ENCODE measurements around the gene KIAA0513. TPM values are rescaled to one million over a fixed set of nuclear protein-coding genes. Genes with fewer than 3 reads are reported as not detected.

KIAA0513 gene
- total and polyA plus RNA-seq, 9 donors: 2.8 to 12.8 (median 7.1) TPM

- H3K4me1 ChIP-seq (ENCODE audit: insufficient read depth): peaks cover 7% of the 10 kb centered on the region
- H3K4me3 ChIP-seq: no peak overlapping the region
- 75 to 82% (median 78%) methylated on average over 16 of the region's 16 CpGs for WGBS, 3 donors
- intact Hi-C loops (cut with DNase I): no loop called here
- no peaks in the 10 kb centered on the region for H3K9me3 ChIP-seq
- H3K36me3 ChIP-seq: no peaks in the 10 kb centered on the region
- no peak for DNase-seq
- TF ChIP-seq CTCF (IDR thresholded peaks at IDR 0.05) (no peak), EP300 (IDR thresholded peaks at IDR 0.05) (no peak), POLR2A (IDR thresholded peaks at IDR 0.05) (no peak)
- no peak overlapping the region for H3K27ac ChIP-seq
- H3K27me3 ChIP-seq: no peaks in the 10 kb centered on the region
Observed at GRCh38 chr16:85089525-85089924, 61.9 kb downstream of the KIAA0513 start.

- Histone ChIP-seq H3K4me1 (ENCODE audit: insufficient read depth) (peaks cover 7% of the 10 kb centered on the region), H3K36me3 (no peaks in the 10 kb centered on the region), H3K27ac (no peak overlapping the region), H3K4me3 (no peak overlapping the region), H3K27me3 (no peaks in the 10 kb centered on the region), H3K9me3 (no peaks in the 10 kb centered on the region)
- WGBS, 3 donors: 83 to 88% (median 87%) methylated on average over 13 of the region's 13 CpGs
- no peak for DNase-seq
- TF ChIP-seq EP300 (IDR thresholded peaks at IDR 0.05) (no peak), POLR2A (IDR thresholded peaks at IDR 0.05) (no peak), CTCF (IDR thresholded peaks at IDR 0.05) (no peak)
- intact Hi-C loops (cut with DNase I): no loop called here
Observed at GRCh38 chr16:85090181-85090580, 62.6 kb downstream of the KIAA0513 start.

GRCh38 chr16:85090873-85091521 is 63.4 kb downstream of the KIAA0513 start:
- no peaks in the 10 kb centered on the region for H3K27me3 ChIP-seq
- intact Hi-C loops (cut with DNase I): no loop called here
- H3K9me3 ChIP-seq: no peaks in the 10 kb centered on the region
- TF ChIP-seq POLR2A (IDR thresholded peaks at IDR 0.05): no peak
- TF ChIP-seq CTCF (IDR thresholded peaks at IDR 0.05): no peak
- no peak for TF ChIP-seq EP300 (IDR thresholded peaks at IDR 0.05)
- peaks cover 7% of the 10 kb centered on the region for H3K4me1 ChIP-seq (ENCODE audit: insufficient read depth)
- H3K36me3 ChIP-seq: no peaks in the 10 kb centered on the region
- no peak overlapping the region for H3K27ac ChIP-seq
- no peak for DNase-seq
- WGBS, 3 donors: 90 to 94% (median 93%) methylated on average over 8 of the region's 8 CpGs
- no peak overlapping the region for H3K4me3 ChIP-seq

- intact Hi-C loops (cut with DNase I): no loop called here
- WGBS, 3 donors: 86 to 90% (median 88%) methylated on average over 7 of the region's 7 CpGs
- no peak overlapping the region for H3K27ac ChIP-seq
- no peaks in the 10 kb centered on the region for H3K27me3 ChIP-seq
- DNase-seq: no peak
- H3K4me3 ChIP-seq: no peak overlapping the region
- no peak for TF ChIP-seq EP300 (IDR thresholded peaks at IDR 0.05)
- no peak for TF ChIP-seq POLR2A (IDR thresholded peaks at IDR 0.05)
- TF ChIP-seq CTCF (IDR thresholded peaks at IDR 0.05): no peak
- H3K4me1 ChIP-seq (ENCODE audit: insufficient read depth): peaks cover 7% of the 10 kb centered on the region
- no peaks in the 10 kb centered on the region for H3K9me3 ChIP-seq
- H3K36me3 ChIP-seq: no peaks in the 10 kb centered on the region
Observed at GRCh38 chr16:85091522-85091910, 63.9 kb downstream of the KIAA0513 start.
